HEK293 (cell line): ENCODE data around the gene CADM1.
A peak's percentile ranks its signal among the peaks of the same experiment; 100 is the strongest.

ENCODE experiments used
- GLI2 ChIP-seq: fragments of 450-650 bp; formaldehyde crosslinking; IDR thresholded peaks from 2 replicates; pipeline ENCODE4; 2017; ENCODE audit warnings: missing biosample characterization, missing genetic modification characterization, low read depth, borderline replicate concordance
- KLF10 ChIP-seq: fragments of 450-650 bp; IDR thresholded peaks from 2 replicates; pipeline ENCODE4 v1.5.1; 2018; ENCODE audit warnings: missing biosample characterization, mild to moderate bottlenecking, missing genetic modification characterization
- SCRT1 ChIP-seq: fragments of 450-650 bp; formaldehyde crosslinking; IDR thresholded peaks from 2 replicates; pipeline ENCODE4 v1.5.1; 2016; ENCODE audit warnings: missing biosample characterization, missing genetic modification characterization, borderline replicate concordance
- ZBTB1 ChIP-seq: fragments of 450-650 bp; formaldehyde crosslinking; IDR thresholded peaks from 2 replicates; pipeline ENCODE4 v1.5.1; 2016; ENCODE audit warnings: missing biosample characterization, missing genetic modification characterization
- ZFP3 ChIP-seq: fragments of 450-650 bp; formaldehyde crosslinking; IDR thresholded peaks from 2 replicates; pipeline ENCODE4 v1.5.1; 2016; ENCODE audit warnings: low read depth, missing biosample characterization, missing genetic modification characterization
- ZNF114 ChIP-seq: fragments of 450-650 bp; formaldehyde crosslinking; IDR thresholded peaks from 2 replicates; pipeline ENCODE4 v1.5.0; 2017; ENCODE audit warnings: missing biosample characterization, missing genetic modification characterization
- ZNF157 ChIP-seq: fragments of 450-650 bp; formaldehyde crosslinking; IDR thresholded peaks from 2 replicates; pipeline ENCODE4 v1.5.1; 2016; ENCODE audit warnings: missing biosample characterization, missing genetic modification characterization
- ZNF19 ChIP-seq: fragments of 450-650 bp; formaldehyde crosslinking; IDR thresholded peaks from 2 replicates; pipeline ENCODE4; 2016; ENCODE audit warnings: missing biosample characterization, missing genetic modification characterization, low read depth
- ZNF211 ChIP-seq: fragments of 450-650 bp; formaldehyde crosslinking; IDR thresholded peaks from 2 replicates; pipeline ENCODE4 v1.5.1; 2016; ENCODE audit warnings: low read depth, missing biosample characterization, missing genetic modification characterization
- ZNF302 ChIP-seq: fragments of 450-650 bp; formaldehyde crosslinking; IDR thresholded peaks from 2 replicates; pipeline ENCODE4 v1.5.1; 2016; ENCODE audit warnings: missing biosample characterization, missing genetic modification characterization, low read depth
- ZNF366 ChIP-seq: fragments of 450-650 bp; formaldehyde crosslinking; conservative IDR thresholded peaks from 2 replicates; pipeline ENCODE4 v1.5.1; 2016; ENCODE audit warnings: missing biosample characterization, missing genetic modification characterization
- ZNF510 ChIP-seq: fragments of 450-650 bp; formaldehyde crosslinking; IDR thresholded peaks from 2 replicates; pipeline ENCODE4 v1.5.1; 2018; ENCODE audit warnings: mild to moderate bottlenecking, missing genetic modification characterization, missing biosample characterization; ENCODE audit not compliant: insufficient replicate concordance
- ZNF548 ChIP-seq: fragments of 450-650 bp; formaldehyde crosslinking; IDR thresholded peaks from 2 replicates; pipeline ENCODE4 v1.5.1; 2016; ENCODE audit warnings: missing biosample characterization, missing genetic modification characterization
- ZNF561 ChIP-seq: fragments of 450-650 bp; IDR thresholded peaks from 2 replicates; pipeline ENCODE4 v1.5.1; 2018; ENCODE audit warnings: missing biosample characterization, missing genetic modification characterization, borderline replicate concordance
- ZNF747 ChIP-seq: fragments of 450-650 bp; formaldehyde crosslinking; IDR thresholded peaks from 2 replicates; pipeline ENCODE4 v1.5.1; 2016; ENCODE audit warnings: missing biosample characterization, missing genetic modification characterization
- ZSCAN16 ChIP-seq: fragments of 450-650 bp; formaldehyde crosslinking; IDR thresholded peaks from 2 replicates; pipeline ENCODE4 v1.5.1; 2016; ENCODE audit warnings: missing biosample characterization, missing genetic modification characterization
- ZSCAN30 ChIP-seq: fragments of 450-650 bp; IDR thresholded peaks from 2 replicates; pipeline ENCODE4 v1.5.1; 2018; ENCODE audit warnings: missing biosample characterization, mild to moderate bottlenecking, missing genetic modification characterization, moderate library complexity
- TF ChIP-seq, protein P1 (sequence below): fragments of 450-650 bp; formaldehyde crosslinking; IDR thresholded peaks from 2 replicates; pipeline ENCODE4 v1.5.1; 2016; ENCODE audit warnings: missing biosample characterization, missing genetic modification characterization, borderline replicate concordance
- TF ChIP-seq, protein P2 (sequence below): fragments of 450-650 bp; formaldehyde crosslinking; IDR thresholded peaks from 2 replicates; pipeline ENCODE4 v1.5.1; 2016; ENCODE audit warnings: missing biosample characterization, missing genetic modification characterization, borderline replicate concordance
- TF ChIP-seq, protein P3 (sequence below): fragments of 450-650 bp; formaldehyde crosslinking; IDR thresholded peaks from 2 replicates; pipeline ENCODE4 v1.5.1; 2017; ENCODE audit warnings: missing biosample characterization, missing genetic modification characterization
- TF ChIP-seq, protein P4 (sequence below): fragments of 450-650 bp; formaldehyde crosslinking; IDR thresholded peaks from 2 replicates; pipeline ENCODE4 v1.5.0; 2017; ENCODE audit warnings: missing biosample characterization, missing genetic modification characterization, borderline replicate concordance
- TF ChIP-seq, protein P5 (sequence below): fragments of 450-650 bp; formaldehyde crosslinking; IDR thresholded peaks from 2 replicates; pipeline ENCODE4 v1.5.1; 2017; ENCODE audit warnings: missing biosample characterization, missing genetic modification characterization
- TF ChIP-seq, protein P6 (sequence below): fragments of 450-650 bp; formaldehyde crosslinking; IDR thresholded peaks from 2 replicates; pipeline ENCODE4; 2016; ENCODE audit warnings: missing biosample characterization, missing genetic modification characterization

Gene CADM1

DNA sequence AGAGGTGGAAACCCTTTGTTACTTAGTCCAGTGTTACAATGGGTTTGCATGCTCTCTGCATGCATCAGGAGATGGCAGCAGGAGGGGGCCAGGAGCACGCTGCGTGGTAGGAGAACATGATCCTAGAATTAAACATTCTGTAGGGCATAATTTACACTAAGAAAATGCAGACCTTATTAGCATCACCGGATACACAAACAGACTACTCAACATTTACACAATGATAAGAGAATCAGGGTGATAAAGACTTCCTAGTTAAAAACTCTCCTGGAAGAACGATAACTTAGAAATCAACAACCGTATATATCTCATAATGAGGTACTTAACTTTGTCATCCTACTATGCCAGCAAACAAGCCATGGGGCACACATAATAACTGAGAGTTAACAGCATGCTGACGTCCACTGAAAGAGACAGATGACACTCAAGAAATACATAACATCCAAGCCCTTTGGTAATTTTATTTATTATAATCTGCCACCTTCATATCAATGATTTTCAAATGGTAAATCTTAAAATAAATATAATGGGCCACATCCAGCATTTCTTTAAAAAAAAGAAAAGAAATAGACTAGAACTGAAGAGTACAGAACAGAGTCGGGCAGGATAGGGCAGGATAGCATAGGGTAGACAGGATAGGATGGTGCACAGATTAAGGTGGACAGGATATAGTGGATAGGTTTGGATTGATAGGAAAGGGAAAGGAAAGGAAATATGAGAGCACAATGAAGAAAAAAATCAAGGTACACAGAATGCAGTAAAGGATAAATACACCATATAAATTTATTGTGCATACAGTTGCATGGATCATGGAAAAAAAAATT is 27.5 kb downstream of the CADM1 start (continued):
- TF ChIP-seq, protein P1, sequence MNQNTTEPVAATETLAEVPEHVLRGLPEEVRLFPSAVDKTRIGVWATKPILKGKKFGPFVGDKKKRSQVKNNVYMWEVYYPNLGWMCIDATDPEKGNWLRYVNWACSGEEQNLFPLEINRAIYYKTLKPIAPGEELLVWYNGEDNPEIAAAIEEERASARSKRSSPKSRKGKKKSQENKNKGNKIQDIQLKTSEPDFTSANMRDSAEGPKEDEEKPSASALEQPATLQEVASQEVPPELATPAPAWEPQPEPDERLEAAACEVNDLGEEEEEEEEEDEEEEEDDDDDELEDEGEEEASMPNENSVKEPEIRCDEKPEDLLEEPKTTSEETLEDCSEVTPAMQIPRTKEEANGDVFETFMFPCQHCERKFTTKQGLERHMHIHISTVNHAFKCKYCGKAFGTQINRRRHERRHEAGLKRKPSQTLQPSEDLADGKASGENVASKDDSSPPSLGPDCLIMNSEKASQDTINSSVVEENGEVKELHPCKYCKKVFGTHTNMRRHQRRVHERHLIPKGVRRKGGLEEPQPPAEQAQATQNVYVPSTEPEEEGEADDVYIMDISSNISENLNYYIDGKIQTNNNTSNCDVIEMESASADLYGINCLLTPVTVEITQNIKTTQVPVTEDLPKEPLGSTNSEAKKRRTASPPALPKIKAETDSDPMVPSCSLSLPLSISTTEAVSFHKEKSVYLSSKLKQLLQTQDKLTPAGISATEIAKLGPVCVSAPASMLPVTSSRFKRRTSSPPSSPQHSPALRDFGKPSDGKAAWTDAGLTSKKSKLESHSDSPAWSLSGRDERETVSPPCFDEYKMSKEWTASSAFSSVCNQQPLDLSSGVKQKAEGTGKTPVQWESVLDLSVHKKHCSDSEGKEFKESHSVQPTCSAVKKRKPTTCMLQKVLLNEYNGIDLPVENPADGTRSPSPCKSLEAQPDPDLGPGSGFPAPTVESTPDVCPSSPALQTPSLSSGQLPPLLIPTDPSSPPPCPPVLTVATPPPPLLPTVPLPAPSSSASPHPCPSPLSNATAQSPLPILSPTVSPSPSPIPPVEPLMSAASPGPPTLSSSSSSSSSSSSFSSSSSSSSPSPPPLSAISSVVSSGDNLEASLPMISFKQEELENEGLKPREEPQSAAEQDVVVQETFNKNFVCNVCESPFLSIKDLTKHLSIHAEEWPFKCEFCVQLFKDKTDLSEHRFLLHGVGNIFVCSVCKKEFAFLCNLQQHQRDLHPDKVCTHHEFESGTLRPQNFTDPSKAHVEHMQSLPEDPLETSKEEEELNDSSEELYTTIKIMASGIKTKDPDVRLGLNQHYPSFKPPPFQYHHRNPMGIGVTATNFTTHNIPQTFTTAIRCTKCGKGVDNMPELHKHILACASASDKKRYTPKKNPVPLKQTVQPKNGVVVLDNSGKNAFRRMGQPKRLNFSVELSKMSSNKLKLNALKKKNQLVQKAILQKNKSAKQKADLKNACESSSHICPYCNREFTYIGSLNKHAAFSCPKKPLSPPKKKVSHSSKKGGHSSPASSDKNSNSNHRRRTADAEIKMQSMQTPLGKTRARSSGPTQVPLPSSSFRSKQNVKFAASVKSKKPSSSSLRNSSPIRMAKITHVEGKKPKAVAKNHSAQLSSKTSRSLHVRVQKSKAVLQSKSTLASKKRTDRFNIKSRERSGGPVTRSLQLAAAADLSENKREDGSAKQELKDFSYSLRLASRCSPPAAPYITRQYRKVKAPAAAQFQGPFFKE (tag by site-specific recombination), result no peak
- TF ChIP-seq ZNF747 (tag by site-specific recombination), result no peak
- TF ChIP-seq ZNF561 (tag by site-specific recombination), result no peak
- no peak for TF ChIP-seq ZNF114 (tag by site-specific recombination)
- no peak; the same call in 1 of the 2 replicates for TF ChIP-seq SCRT1
- peak; percentile 41; the same call in 1 of the 2 replicates for TF ChIP-seq ZNF366
- peak; percentile 86 for TF ChIP-seq ZSCAN30
- TF ChIP-seq KLF10 (tag by site-specific recombination), result peak; percentile 66
- no peak for TF ChIP-seq ZNF302 (tag by site-specific recombination)
- peak; percentile 98 for TF ChIP-seq GLI2 (tag by site-specific recombination)
- no peak for TF ChIP-seq ZNF19 (tag by site-specific recombination)
- TF ChIP-seq ZNF157, result no peak
- peak; percentile 90; the same call in 1 of the 2 replicates for TF ChIP-seq ZBTB1 (tag by site-specific recombination)
- TF ChIP-seq, protein P2, sequence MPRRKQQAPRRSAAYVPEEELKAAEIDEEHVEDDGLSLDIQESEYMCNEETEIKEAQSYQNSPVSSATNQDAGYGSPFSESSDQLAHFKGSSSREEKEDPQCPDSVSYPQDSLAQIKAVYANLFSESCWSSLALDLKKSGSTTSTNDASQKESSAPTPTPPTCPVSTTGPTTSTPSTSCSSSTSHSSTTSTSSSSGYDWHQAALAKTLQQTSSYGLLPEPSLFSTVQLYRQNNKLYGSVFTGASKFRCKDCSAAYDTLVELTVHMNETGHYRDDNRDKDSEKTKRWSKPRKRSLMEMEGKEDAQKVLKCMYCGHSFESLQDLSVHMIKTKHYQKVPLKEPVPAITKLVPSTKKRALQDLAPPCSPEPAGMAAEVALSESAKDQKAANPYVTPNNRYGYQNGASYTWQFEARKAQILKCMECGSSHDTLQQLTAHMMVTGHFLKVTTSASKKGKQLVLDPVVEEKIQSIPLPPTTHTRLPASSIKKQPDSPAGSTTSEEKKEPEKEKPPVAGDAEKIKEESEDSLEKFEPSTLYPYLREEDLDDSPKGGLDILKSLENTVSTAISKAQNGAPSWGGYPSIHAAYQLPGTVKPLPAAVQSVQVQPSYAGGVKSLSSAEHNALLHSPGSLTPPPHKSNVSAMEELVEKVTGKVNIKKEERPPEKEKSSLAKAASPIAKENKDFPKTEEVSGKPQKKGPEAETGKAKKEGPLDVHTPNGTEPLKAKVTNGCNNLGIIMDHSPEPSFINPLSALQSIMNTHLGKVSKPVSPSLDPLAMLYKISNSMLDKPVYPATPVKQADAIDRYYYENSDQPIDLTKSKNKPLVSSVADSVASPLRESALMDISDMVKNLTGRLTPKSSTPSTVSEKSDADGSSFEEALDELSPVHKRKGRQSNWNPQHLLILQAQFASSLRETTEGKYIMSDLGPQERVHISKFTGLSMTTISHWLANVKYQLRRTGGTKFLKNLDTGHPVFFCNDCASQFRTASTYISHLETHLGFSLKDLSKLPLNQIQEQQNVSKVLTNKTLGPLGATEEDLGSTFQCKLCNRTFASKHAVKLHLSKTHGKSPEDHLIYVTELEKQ (tag by site-specific recombination), result peak; percentile 80
- TF ChIP-seq ZNF510, result no peak
- TF ChIP-seq, protein P3, sequence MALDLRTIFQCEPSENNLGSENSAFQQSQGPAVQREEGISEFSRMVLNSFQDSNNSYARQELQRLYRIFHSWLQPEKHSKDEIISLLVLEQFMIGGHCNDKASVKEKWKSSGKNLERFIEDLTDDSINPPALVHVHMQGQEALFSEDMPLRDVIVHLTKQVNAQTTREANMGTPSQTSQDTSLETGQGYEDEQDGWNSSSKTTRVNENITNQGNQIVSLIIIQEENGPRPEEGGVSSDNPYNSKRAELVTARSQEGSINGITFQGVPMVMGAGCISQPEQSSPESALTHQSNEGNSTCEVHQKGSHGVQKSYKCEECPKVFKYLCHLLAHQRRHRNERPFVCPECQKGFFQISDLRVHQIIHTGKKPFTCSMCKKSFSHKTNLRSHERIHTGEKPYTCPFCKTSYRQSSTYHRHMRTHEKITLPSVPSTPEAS, result no peak
- TF ChIP-seq, protein P4, sequence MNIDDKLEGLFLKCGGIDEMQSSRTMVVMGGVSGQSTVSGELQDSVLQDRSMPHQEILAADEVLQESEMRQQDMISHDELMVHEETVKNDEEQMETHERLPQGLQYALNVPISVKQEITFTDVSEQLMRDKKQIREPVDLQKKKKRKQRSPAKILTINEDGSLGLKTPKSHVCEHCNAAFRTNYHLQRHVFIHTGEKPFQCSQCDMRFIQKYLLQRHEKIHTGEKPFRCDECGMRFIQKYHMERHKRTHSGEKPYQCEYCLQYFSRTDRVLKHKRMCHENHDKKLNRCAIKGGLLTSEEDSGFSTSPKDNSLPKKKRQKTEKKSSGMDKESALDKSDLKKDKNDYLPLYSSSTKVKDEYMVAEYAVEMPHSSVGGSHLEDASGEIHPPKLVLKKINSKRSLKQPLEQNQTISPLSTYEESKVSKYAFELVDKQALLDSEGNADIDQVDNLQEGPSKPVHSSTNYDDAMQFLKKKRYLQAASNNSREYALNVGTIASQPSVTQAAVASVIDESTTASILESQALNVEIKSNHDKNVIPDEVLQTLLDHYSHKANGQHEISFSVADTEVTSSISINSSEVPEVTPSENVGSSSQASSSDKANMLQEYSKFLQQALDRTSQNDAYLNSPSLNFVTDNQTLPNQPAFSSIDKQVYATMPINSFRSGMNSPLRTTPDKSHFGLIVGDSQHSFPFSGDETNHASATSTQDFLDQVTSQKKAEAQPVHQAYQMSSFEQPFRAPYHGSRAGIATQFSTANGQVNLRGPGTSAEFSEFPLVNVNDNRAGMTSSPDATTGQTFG (tag by site-specific recombination), result no peak
- no peak for TF ChIP-seq ZNF211 (tag by site-specific recombination)
- no peak for TF ChIP-seq ZFP3
- no peak for TF ChIP-seq ZSCAN16
- TF ChIP-seq, protein P5, sequence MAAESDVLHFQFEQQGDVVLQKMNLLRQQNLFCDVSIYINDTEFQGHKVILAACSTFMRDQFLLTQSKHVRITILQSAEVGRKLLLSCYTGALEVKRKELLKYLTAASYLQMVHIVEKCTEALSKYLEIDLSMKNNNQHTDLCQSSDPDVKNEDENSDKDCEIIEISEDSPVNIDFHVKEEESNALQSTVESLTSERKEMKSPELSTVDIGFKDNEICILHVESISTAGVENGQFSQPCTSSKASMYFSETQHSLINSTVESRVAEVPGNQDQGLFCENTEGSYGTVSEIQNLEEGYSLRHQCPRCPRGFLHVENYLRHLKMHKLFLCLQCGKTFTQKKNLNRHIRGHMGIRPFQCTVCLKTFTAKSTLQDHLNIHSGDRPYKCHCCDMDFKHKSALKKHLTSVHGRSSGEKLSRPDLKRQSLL (tag by site-specific recombination), result no peak
- no peak for TF ChIP-seq ZNF548 (tag by site-specific recombination)
- TF ChIP-seq, protein P6, sequence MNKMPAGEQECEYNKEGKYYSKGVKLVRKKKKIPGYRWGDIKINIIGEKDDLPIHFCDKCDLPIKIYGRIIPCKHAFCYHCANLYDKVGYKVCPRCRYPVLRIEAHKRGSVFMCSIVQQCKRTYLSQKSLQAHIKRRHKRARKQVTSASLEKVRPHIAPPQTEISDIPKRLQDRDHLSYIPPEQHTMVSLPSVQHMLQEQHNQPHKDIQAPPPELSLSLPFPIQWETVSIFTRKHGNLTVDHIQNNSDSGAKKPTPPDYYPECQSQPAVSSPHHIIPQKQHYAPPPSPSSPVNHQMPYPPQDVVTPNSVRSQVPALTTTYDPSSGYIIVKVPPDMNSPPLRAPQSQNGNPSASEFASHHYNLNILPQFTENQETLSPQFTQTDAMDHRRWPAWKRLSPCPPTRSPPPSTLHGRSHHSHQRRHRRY (tag by site-specific recombination), result no peak
